Glomerular endothelial cell (primary cell): ENCODE data around the gene NKX2-2. TPM values are rescaled to one million over a fixed set of nuclear protein-coding genes. Genes with fewer than 3 reads are reported as not detected.

Experiments used
- total RNA-seq: library from RNA; depleted of rRNA; stranded (reverse); fragments of >200 nt; gene quantifications from 2 replicates; pipeline ENCODE4 v1.2.3, GENCODE V29; 2015

The NKX2-2 gene
- total RNA-seq, 1 donor from 2014 or later = not detected

Other genes with a start within 250 kb of the NKX2-2 start
- gene XRN2, start 210.7 kb downstream of the NKX2-2 start, total RNA-seq = 67.5 and 71.9 TPM in 2 replicates
- not detected in 2 replicates for gene NKX2-4, start 116.5 kb downstream of the NKX2-2 start, total RNA-seq
- gene PAX1, start 191.6 kb upstream of the NKX2-2 start, total RNA-seq = not detected in 2 replicates